GM18858 (cell line): ENCODE measurements around the gene IGSF21.

Experiments
- ATAC-seq: cut with Tn5 transposase; IDR thresholded peaks from one replicate; pipeline ENCODE4 v1.9.1; 2021; ENCODE audit not compliant: unreplicated experiment

The IGSF21 gene

DNA sequence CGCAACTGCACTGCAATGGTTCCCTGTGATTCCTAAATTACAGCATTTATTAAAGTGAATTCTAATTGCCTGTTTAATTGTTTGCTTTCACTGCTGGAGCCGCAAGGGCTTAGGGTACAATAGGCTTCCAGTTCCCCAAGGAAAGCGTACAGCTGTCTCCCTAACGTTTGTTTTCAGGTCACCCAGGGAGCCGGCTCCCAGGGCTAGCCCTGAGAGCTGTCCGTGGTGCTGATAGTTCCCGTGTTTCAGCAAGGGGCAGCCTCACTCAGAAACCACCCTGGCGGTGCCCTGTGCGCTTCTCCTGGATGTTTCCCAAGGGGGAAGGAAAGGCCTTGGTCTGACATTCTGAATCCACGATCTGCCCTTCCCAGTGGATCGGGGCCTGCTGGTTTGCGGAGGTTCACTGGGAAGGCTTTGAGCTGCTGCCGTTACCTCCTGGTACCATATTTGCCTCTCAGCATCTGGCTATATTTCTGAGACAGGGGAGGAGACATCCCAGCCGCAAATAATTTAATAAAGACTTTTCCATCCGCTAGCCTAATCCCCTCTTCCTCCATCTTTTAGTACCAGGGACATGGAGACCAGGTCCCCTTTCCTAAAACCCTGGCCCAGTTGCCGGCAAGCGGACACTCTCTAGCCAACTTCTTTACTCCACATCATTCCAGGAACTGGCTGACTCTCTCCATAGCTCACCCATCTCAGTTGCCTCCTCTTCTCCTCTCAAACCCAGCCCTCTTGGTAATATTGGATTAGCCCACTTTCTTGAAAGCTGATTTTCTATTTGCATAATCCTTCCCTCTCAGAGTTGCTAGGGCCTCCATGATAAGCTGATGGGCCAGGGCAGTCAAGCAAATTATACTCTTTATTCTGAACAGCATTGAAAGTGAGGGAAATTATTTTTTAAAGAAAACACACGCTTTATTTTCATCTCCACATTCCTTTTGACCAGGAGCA is 149.0 kb downstream of the IGSF21 start:
- no peak for ATAC-seq

DNA sequence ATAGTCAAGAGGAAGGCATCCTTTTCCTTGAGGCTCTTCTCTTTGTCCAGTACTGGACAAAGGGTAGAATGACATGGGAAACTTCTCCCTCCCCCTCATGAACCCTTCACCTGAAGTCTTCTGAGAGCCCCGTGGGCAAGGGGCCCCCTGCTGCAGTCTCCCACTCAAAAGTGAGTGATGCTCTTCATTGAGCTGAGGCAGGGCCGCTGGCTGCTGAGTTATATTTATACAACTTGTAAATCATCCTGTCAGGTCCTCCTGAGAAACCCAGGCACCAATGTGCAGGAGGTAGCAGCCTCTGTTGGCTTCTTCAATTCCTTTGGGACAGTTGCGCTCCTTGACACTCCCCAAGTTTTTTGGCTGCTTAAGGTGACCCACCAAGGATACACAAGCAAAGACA is 150.2 kb downstream of the IGSF21 start:
- ATAC-seq, result no peak

DNA sequence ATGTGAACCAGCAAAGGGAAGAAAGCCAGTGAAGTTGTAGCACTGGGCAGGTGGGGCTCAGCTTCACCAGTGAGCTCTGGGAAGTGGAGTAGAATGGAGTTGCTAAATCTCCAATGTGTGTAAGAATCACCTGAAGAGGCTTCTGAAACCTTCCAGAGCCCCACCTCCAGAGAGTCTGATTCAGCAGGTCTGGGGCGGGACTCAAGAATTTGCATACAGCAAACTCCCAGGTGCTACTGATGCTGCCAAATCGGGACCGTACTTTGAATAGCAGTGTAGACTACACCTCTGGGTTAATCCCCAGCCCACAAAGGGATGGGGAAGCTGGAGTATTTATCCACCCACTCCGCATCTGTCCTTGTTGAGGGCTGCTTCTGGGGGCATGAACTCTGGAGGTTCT is 154.3 kb downstream of the IGSF21 start:
- no peak for ATAC-seq

DNA sequence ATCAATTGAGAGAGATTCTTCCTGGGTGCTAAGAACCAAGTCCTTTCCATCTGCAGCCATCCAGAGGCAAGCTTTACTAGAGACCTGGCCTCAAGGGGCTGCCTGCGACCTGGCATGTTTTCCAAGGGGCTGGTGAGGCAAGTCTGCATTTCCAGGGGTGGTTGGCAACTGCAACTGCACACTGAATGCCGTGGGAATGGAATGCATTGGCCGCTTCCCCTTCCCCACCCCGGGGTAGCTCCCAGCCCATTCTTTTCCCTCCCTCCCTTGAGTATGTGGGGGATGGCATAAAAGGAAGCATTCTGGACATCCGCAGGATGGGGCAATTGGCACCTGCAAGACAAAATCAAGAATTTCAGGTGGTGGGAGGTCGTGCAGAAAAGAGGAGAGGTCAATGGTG is 155.1 kb downstream of the IGSF21 start:
- ATAC-seq, result no peak

DNA sequence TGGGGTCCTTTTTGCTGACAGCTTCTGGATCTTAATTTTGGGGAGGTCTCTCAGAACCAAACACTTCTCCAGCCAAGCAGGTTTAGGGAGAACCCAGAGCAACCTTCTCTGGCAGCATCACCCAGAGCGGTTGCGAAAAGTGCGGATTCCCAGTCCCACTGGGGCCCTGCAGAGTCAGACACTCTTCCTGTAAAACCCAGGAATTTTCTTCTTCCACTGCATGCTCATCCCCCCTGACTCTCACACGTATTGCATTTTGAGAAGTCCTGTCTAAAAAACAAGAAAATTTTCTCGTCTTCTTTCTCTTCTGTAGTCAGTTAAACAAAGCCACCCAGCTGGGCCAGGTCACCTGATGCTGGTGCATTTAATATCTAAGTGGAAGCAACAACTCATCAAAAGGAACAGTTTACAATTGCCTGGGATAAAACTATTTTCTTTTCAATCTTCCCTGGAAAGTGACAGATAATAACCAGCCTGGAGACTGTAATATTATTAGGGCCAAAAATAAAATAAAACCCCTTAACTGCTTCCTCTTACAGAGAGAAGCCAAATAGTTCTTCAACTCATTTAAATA is 156.0 kb downstream of the IGSF21 start:
- ATAC-seq, result no peak

DNA sequence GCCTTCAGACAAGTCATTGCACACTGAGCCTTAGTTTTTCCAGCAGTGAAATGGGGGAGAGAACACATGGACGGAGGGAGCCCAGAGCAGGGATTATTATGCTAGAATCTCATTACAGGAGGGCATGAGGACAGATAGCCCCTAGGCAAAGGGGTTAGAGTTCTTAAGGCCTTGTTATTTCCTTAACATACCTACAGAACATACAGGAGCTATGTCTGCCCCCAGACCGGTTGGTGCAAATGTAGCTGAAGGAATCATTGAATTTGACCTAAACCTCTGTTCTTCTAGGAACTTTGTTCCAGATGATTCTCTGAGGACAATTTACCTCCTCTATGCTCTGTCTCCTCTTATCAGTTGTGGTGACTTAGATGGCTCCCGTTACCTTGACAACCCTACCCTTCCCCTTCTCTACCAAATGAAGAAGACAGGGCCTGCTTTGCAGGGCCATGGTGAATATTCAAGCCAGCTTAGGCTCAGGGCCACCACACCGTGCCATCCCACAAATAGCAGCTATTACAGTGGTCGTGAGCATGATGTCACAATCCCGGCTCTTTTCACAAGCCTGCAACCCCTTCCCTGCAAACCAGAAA is 156.9 kb downstream of the IGSF21 start:
- no peak for ATAC-seq

DNA sequence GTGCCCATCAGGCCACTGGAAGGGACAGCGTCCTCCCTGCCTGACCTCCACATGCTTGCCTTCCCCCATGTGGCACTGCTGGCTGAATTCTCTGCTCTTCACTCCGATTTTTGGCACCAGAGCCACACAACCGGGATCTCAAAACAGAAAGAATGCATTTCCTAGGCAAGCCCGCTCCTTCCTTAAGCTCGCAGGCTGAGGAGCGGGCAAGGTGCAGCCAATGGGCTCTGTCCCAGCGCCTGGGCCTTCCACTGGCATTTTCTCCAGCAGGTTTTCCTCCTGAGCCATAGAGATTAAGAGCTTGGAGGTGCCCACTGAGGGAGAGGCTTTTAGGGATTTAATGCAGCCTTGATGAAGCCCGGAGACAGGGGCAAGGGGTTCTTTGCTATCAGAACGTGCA is 158.0 kb downstream of the IGSF21 start:
- ATAC-seq, result no peak

DNA sequence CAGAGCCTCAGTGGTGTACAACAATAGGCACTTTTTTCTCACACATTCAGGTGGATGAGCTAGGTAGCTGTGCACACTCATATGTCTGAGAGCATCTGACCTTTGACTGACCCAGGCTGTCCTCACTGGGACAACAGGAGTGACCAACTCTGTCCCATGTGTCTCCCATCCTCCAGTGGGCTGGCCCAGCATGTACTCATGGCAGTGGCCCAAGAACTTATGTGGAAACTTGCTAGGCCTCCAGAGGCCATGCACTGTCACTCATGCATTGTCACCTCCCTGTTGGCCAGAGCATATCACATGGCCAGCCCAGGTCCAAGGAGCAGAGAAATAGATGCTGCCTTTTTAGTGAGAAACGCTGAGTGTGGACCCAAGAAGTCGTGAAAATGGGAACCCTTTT is 158.8 kb downstream of the IGSF21 start:
- no peak for ATAC-seq

DNA sequence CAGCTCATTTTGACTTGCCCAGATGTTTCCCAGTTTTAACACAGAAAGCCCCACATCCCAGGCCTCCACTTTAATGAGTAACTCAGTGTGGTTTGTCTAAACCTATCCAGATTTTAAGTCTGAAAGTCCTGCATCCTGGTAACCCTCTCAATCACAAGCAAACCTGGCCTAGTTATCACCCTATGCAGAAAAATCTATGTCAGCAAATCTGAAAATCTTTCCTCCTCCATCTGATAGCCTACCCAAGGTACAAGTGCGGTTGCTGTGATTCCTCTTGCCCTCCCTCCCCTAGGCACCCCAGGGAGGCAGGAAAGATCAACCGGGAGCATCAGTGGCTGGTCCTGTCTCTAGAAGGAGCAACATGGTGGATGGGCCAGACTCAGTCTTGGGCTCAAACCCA is 163.7 kb downstream of the IGSF21 start:
- ATAC-seq, result no peak

DNA sequence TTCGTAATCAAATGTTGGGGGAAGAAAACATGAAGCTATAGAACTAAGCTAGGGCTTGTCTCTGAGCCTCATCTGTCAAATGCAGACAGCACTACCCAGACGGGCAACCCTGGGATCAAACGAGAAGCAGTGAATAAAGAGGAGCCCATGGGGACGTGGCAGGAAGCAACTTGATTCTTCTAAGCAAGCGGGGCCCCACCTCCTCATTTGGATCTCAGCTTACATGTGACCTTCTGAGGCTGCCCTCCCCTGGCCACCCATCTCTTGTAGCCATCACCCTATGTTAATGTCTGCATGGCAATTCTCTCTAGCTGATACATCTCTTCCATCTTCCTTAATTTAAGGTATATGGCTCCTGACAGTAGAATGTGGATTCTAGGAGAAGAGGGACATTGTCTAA is 171.3 kb downstream of the IGSF21 start:
- ATAC-seq, result no peak

DNA sequence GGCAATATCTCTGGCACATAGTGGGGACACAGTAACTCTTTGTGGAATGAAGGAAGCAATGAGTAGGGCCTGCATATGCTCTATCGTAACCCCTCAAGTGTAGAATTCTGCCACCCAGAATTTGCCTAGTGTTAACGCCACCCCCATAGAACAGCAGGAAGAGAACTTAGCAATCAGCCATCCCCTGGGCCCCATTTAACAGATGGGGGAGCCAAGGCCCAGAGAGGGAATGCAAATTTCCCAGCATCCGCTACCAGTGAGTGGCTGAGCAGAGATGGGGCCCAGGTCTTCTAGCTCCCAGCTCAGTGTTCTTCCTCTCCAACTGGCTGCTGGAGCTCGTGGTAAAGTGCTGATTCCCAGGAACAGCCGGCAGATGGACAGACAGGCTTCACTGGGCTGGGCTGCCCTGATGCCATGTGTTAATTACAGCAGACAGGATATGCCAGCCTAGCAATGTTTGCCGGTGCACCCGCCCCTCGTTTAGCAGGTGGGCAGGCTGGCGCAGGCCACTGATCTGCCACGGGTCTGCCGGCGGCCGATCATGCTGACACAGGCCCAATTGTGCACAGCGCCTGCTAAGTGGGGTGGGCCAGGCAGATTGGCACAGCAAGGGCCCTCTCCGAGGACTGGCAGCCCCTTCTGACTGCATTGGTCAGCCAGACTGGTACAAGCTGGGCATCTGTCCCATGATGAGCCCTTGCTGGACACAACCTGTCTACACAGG is 171.9 kb downstream of the IGSF21 start:
- no peak for ATAC-seq

DNA sequence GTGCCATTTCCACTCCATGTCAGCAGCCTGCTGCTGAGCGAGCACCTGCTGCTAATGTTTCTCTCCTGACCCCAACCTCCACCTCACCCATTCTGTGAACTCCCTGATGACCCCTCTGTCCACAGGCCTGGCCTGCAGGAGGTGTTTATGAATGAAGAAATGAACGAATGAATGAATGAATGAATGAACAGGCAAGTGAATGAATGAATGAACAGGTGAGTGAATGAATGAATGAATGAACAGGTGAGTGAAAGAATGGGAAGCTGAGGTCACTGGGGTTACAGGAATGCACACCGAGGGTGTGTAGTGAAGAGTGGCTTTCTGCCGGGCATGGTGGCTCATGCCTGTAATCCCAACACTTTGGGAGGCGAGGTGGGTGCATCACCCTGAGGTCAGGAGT is 173.4 kb downstream of the IGSF21 start:
- no peak for ATAC-seq

DNA sequence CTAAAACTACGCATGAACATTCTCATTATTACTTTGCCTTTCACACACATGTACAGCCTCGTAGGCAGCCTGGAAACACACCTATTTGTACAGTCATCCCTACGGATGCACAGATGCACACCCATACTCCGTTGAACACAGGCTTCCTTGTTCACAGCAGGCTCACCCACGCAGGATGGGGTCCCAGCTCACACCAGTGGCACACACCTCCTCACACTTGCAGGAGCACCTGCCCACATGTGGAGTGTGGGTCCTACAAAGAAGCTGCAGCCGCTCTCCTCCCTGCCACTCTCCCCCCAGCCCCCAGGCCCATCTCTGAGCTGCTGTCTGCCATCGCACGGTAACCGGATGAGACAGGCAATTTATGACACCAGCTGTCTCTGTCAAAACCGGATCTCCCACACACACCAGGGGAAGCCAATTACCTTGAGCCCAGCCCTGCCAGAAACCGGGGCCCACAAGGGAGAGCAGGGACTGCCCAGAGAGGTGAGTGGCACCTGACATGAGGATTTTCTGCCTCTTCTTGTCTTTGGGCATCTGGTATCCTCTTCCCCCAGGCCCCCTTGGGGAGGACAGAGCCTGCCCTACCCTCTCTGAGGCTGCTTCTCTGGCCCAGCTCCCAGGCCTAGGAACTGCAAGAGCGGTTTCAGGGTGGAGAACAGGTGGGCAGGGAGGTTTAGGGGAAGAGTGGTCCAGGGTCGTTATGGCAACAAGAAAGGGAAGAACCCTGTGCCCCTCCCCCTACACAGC is 175.4 kb downstream of the IGSF21 start:
- ATAC-seq, result no peak

DNA sequence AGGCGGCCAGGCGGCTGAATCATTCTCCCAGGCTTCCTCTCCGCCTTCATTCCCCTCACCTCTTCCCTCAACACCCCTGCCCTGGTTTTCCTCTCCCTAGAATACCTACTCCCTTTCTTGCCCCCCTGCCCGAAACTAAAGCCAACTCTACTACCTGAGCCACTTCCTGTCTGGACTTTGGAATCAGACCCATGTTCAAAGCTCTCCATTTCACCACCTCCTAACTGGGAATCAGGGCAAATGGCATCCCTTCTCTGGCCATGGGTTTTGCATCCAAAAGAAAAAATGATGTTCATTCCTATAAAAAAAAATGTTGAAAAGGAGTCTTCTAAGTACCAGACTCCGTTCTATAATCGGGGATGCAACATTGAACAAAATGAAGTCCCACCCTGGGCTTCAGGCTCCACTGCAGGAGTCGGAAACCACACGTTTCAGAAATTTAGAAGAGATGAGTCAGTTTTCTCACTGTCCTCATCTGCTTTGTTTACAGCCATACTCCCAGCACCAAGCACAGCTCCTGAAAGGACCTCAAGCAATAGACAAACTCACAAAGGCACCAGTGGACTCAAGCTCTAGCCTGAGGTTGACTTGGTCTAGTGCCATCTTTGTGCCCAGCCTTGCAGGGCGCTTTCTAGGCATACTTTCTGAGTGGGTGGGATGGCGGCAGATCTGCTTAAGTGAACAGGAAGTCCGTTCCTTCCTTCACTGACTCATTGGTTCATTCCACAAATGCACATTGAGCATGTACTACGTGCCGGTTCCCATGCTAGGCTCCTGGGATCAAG is 176.2 kb downstream of the IGSF21 start:
- ATAC-seq, result no peak

DNA sequence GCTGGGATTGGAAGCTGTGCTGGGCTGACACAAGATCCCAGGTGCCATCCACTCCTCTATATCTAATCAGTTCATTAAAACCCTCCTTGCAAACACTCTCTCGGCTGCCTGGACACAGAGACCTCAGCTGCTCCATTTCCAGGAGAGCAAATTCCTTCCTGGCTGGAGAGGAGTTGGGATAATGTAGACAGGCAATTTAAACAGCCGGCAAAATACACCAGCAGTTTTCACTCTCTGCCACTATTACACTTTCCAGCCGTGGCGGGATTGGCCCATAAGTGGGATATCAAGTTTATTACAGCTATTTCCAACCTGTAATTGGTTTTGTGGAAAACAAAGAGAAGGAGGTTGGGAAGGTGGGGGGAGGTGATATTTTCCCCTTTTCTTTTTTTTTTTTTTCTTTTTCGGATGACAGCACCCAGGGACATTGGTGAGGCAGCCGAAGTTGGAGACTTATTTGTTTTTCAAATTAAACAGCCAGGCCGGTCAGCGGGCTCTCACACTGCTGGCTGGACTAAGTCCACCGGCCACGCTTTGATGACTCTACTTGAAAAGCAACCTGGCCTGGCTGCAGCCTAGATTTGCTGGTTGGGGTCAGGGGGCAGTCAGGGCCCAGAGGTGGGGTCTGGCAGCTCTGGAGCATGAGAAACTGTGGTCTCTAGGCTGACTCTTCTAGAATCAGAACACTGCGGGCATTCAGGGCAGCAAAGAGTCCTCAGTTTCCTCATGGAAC is 177.4 kb downstream of the IGSF21 start:
- no peak for ATAC-seq

DNA sequence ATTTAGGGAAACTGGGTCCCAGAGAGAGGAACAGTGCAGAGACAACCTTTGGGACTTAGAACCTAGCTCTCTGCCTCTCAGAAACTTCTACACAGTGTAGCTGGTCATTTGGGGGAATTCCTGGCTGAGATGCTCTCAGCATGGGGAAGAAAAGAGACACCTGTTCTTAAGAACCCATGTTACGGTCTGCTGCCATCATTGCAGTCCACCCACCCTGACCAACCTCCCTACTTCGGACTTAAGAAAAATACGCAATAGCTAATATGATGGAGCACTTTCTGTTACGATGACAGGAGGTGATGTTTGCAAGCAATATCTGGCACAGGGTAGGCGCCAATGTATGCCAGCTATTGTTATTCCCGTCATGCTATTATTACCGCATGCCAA is 177.9 kb downstream of the IGSF21 start:
- no peak for ATAC-seq

DNA sequence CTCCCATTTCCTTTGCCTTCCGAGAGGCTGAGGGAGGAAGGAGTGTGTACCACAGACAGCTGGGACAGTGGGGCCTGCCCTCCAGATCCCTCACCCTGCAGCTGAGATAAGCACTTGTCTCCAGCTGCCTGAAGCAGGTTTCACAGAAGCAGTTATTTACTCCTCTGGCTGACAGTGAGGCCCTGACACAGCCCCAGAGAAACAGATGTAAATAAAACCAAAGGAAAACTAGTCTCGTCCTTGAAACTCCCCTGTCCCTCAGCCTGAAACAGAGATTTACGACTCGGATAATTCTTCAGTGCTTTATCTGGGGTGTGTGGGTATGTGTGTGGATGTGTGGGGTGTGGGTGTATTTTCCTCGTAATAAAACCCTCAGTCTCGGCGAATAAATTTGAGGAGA is 181.1 kb downstream of the IGSF21 start:
- ATAC-seq, result no peak

DNA sequence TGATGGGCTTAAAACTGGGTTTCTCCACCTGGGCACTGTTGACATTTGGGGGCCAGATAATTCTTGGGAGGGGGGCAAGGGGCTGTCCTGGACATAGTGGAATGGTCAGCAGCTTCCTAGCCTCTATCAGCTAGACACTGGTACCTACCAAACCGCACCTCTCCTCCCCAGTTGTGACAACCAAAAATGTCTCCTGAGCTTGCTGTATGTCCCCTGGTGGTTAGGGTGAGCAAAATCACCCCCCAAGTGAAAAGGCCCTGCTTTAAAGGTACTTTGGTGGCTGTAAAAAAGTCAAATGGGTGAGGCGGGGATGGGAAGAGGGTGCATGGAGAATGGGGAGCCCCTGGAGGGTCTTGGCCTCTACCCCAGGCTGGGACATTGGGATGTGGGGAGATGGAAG is 182.0 kb downstream of the IGSF21 start:
- ATAC-seq, result no peak

DNA sequence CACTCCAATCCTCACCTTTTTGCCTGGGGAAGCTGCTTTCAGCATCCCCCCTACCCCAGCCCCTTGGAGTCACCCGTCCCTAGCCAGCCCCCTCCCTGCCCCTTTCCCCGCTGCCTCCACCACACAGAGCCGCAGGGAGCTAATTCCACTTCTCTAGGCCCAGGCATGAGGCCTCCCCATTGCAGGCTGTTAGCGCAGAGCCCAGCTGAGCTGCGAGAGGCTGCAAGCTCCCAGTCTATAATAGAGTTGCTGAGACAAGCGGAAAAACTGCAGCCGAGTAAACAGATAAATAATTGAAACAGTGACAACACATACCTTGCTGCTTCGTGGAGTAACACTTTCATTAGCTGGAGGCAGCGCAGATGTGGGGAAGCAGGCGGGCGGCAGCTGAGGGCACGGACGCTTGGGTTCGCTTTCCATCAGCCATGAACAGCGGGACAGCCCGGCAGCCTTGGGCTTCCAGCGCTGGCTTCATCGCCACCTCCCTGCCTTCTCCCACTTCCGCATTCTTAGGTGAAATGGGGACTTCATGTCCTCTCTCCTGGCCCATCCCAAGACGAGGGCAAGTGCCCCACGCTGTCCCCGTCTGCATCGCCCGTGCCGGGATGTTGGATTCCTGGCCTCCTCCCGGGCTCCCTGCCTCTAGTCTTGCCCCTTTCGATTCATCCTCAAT is 183.3 kb downstream of the IGSF21 start:
- no peak for ATAC-seq
